A673 (cell line): Measurements from ENCODE around the gene GRIN2C.

Source experiments
- EZH2 ChIP-seq: fragments of 200-600 bp; sonication (generic); IDR thresholded peaks from 2 replicates; pipeline ENCODE4 v1.6.1; 2017; ENCODE audit warnings: borderline replicate concordance, low read depth, mild to moderate bottlenecking, mixed read lengths, antibody characterized with exemption, low read length; ENCODE audit not compliant: poor library complexity, severe bottlenecking
- TF ChIP-seq, protein P1 (sequence below): fragments of 300-800, 200-600 bp; sonication (generic); conservative IDR thresholded peaks from 2 replicates; pipeline ENCODE4 v1.5.1; 2017; ENCODE audit warnings: low read depth, mild to moderate bottlenecking, antibody characterized with exemption, low read length, moderate library complexity, mixed read lengths

DNA sequence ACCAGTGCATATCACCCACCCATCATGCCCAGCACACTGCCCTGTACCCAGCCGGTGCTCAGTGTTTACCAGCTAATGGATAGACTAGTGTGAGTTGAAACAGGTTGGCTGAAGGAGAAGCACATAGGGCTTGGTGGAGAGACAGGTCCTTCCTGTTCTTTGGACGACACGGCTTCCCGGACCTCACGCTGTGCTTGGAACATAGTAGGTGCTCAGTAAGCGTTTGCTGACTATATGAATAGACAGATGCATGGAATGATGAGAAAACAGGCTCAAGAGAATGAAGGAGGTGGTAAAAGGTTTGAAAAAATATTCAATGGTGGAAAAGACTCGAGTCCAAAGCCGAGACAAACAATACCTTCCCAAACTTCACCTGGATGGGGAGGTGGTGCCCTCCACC is 40.5 kb upstream of the GRIN2C start:
- TF ChIP-seq, protein P1, sequence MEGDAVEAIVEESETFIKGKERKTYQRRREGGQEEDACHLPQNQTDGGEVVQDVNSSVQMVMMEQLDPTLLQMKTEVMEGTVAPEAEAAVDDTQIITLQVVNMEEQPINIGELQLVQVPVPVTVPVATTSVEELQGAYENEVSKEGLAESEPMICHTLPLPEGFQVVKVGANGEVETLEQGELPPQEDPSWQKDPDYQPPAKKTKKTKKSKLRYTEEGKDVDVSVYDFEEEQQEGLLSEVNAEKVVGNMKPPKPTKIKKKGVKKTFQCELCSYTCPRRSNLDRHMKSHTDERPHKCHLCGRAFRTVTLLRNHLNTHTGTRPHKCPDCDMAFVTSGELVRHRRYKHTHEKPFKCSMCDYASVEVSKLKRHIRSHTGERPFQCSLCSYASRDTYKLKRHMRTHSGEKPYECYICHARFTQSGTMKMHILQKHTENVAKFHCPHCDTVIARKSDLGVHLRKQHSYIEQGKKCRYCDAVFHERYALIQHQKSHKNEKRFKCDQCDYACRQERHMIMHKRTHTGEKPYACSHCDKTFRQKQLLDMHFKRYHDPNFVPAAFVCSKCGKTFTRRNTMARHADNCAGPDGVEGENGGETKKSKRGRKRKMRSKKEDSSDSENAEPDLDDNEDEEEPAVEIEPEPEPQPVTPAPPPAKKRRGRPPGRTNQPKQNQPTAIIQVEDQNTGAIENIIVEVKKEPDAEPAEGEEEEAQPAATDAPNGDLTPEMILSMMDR: no peak
- TF ChIP-seq EZH2: no peak
